DND-41 (cell line): ENCODE data around the gene ILK.

Experiments used
- ATAC-seq: fragments of 200-7000 bp; cut with Tn5 transposase; 3 replicates; pipeline ENCODE4 v1.9.1; 2021; ENCODE audit warnings: low read depth; ENCODE audit not compliant: insufficient read depth
- DNase-seq: peaks from one replicate; pipeline ENCODE4 v3.0.0-alpha.2; 2020
- H2AFZ ChIP-seq: 2 replicates; pipeline ENCODE4 v1.6.0; 2012; ENCODE audit warnings: low read depth, low read length
- H3K27ac ChIP-seq: 2 replicates; pipeline ENCODE4 v1.5.1; 2012; ENCODE audit warnings: low read length, inconsistent platforms
- H3K27me3 ChIP-seq: fragments of 200-600 bp; sonication (generic); 2 replicates; pipeline ENCODE4 v1.6.0; 2012; ENCODE audit warnings: low read length, mild to moderate bottlenecking, inconsistent platforms; ENCODE audit not compliant: insufficient read depth, poor library complexity
- H3K36me3 ChIP-seq: 2 replicates; pipeline ENCODE4 v1.5.1; 2012; ENCODE audit warnings: low read length, inconsistent platforms; ENCODE audit not compliant: insufficient read depth
- H3K4me1 ChIP-seq: 2 replicates; pipeline ENCODE4 v1.5.1; 2012; ENCODE audit warnings: mild to moderate bottlenecking, low read length; ENCODE audit not compliant: insufficient read depth
- H3K4me2 ChIP-seq: 2 replicates; pipeline ENCODE4 v1.6.0; 2012; ENCODE audit warnings: mild to moderate bottlenecking, moderate library complexity, low read length, inconsistent platforms; ENCODE audit not compliant: insufficient read depth
- H3K4me3 ChIP-seq, 2 experiments: fragments of 200-600 bp in 1 of 2; shearing (Covaris generic) in 1 of 2; 2 replicates each; pipeline ENCODE4 v1.5.1; 2012 to 2016; ENCODE audit warnings: inconsistent platforms in 2 of 2, low read length in 2 of 2, mild to moderate bottlenecking in 2 of 2, low read depth in 1 of 2, moderate library complexity in 1 of 2
- H3K79me2 ChIP-seq: 2 replicates; pipeline ENCODE4 v1.6.0; 2012; ENCODE audit warnings: low read length, inconsistent platforms; ENCODE audit not compliant: insufficient read depth
- H3K9ac ChIP-seq: 2 replicates; pipeline ENCODE4 v1.6.0; 2012; ENCODE audit warnings: low read depth, mild to moderate bottlenecking, inconsistent platforms, low read length, moderate library complexity
- H3K9me3 ChIP-seq: 2 replicates; pipeline ENCODE4 v1.5.1; 2012; ENCODE audit warnings: low read length, moderate library complexity, mild to moderate bottlenecking, inconsistent platforms; ENCODE audit not compliant: insufficient read depth, severe bottlenecking
- H4K20me1 ChIP-seq: 2 replicates; pipeline ENCODE4 v1.6.0; 2012; ENCODE audit warnings: low read length; ENCODE audit not compliant: insufficient read depth
- EZH2 ChIP-seq: IDR thresholded peaks from 3 replicates; pipeline ENCODE4 v1.6.1; 2012; ENCODE audit warnings: borderline replicate concordance, low read depth, mild to moderate bottlenecking, moderate library complexity, low read length, inconsistent platforms; ENCODE audit not compliant: severe bottlenecking
- TF ChIP-seq, protein P1 (sequence below): IDR thresholded peaks from 2 replicates; pipeline ENCODE4 v1.5.1; 2012; ENCODE audit warnings: borderline replicate concordance, low read length, moderate library complexity, mild to moderate bottlenecking; ENCODE audit not compliant: poor library complexity, severe bottlenecking; ENCODE audit errors: extremely low read depth

The ILK gene

DNA sequence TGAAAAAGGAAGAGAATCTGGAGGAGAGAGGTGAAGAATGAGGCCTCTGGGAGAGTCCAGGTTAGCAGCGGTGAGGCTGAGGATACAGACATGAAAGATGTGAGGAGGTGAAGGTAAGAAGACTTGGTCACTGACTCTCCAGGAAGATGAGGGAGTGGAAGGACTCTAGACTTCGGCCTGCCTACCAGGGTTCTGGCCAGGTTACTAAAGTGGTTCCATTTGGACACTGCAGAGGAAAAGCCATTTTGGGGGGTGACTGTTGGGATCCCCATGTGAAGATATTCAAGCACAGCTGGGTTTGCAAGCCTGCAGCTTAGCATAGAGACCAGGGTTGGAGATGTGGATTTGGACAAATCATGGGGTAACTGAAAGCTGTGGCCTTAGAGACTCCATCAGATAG lies 44.3 kb downstream of the ILK start:
- Histone ChIP-seq H3K79me2 (no peaks in the 10 kb centered on the region), H3K9ac (no peak overlapping the region), H2AFZ (no peak overlapping the region), H3K4me3 (no peak overlapping the region), H3K27me3 (peaks cover 5% of the 10 kb centered on the region), H3K27ac (no peak overlapping the region), H4K20me1 (no peaks in the 10 kb centered on the region), H3K9me3 (no peaks in the 10 kb centered on the region), H3K4me2 (no peak overlapping the region), H3K4me1 (peaks cover 5% of the 10 kb centered on the region), H3K36me3 (no peaks in the 10 kb centered on the region)
- ATAC-seq (no peak), DNase-seq (no peak)
- TF ChIP-seq, protein P1, sequence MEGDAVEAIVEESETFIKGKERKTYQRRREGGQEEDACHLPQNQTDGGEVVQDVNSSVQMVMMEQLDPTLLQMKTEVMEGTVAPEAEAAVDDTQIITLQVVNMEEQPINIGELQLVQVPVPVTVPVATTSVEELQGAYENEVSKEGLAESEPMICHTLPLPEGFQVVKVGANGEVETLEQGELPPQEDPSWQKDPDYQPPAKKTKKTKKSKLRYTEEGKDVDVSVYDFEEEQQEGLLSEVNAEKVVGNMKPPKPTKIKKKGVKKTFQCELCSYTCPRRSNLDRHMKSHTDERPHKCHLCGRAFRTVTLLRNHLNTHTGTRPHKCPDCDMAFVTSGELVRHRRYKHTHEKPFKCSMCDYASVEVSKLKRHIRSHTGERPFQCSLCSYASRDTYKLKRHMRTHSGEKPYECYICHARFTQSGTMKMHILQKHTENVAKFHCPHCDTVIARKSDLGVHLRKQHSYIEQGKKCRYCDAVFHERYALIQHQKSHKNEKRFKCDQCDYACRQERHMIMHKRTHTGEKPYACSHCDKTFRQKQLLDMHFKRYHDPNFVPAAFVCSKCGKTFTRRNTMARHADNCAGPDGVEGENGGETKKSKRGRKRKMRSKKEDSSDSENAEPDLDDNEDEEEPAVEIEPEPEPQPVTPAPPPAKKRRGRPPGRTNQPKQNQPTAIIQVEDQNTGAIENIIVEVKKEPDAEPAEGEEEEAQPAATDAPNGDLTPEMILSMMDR, result no peak
- no peak for TF ChIP-seq EZH2

DNA sequence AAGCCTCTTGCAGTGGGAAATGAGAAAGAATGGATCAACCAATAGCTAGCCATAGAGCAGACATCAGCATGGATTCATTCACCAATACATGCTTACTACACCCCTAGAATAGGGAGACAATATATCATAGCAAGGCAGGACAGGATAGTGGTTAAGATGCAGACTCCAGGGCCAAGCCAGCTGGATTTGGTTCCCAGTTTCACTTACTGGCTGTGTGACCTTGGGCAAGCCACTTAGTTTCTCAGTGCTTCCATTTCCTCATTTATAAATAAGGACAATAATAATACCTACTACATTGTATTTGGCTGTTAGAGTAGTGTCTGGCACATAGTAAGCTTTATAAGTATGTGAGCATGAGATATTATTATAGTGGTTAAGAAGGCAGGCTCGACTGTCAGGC lies 44.9 kb downstream of the ILK start:
- ATAC-seq (no peak), DNase-seq (no peak)
- Histone ChIP-seq H3K27ac (no peak overlapping the region), H3K27me3 (peaks cover 5% of the 10 kb centered on the region), H3K36me3 (no peaks in the 10 kb centered on the region), H3K9ac (no peak overlapping the region), H3K4me3 (no peak overlapping the region), H3K9me3 (no peaks in the 10 kb centered on the region), H4K20me1 (no peaks in the 10 kb centered on the region), H3K79me2 (no peaks in the 10 kb centered on the region), H3K4me1 (peaks cover 5% of the 10 kb centered on the region), H2AFZ (no peak overlapping the region), H3K4me2 (no peak overlapping the region)
- TF ChIP-seq, protein P1, result no peak
- TF ChIP-seq EZH2, result no peak

DNA sequence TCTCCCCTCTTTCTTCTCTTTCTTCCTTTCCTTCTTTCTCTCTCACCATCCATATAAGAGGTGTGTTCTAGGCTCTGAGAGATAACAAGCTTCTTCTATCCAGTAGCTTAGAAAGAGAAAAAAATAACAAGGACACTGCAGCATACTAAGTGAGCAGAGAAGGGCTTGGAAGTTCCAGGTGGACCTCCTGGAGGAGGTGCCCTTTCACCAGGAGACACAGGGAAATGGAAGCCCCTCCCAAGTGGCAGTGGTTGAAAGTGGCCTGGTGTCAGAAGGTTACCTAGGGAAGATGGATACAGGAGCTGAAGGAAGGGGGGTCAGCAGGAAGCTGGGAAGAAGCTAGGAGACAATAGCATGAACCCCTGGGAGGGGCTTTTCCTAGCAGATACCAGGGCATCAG lies 46.5 kb downstream of the ILK start:
- H3K27me3 ChIP-seq, result peaks cover 5% of the 10 kb centered on the region
- H3K4me3 ChIP-seq, result no peak overlapping the region
- H3K9me3 ChIP-seq, result no peaks in the 10 kb centered on the region
- no peak overlapping the region for H3K4me2 ChIP-seq
- H3K9ac ChIP-seq, result no peak overlapping the region
- H3K4me1 ChIP-seq, result peaks cover 5% of the 10 kb centered on the region
- DNase-seq, result no peak
- no peaks in the 10 kb centered on the region for H3K36me3 ChIP-seq
- no peak for TF ChIP-seq EZH2
- TF ChIP-seq, protein P1, result no peak
- no peak for ATAC-seq
- H4K20me1 ChIP-seq, result no peaks in the 10 kb centered on the region
- H3K79me2 ChIP-seq, result no peaks in the 10 kb centered on the region
- no peak overlapping the region for H3K27ac ChIP-seq
- H2AFZ ChIP-seq, result no peak overlapping the region

DNA sequence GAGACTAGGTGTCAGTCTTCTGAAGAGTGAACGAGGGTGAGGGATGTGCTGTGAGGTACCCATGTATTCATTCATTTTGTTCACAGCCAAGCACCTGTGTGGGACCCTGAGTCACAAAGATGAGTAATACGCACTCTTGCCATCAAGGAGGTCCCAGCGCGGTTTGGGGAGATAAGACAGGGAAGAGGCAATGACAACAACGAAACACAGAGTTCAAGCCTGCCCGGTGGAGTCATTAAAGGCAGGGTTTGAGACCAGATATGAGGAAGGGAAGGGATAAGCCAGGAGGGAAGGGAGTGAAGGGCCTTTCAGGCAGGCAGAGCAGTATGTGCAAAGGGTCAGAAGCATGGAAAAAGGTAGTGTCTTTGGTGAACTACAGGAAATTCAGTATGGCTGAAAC lies 47.4 kb downstream of the ILK start:
- Histone ChIP-seq H3K27ac (no peak overlapping the region), H3K4me2 (no peak overlapping the region), H4K20me1 (no peaks in the 10 kb centered on the region), H3K9ac (no peak overlapping the region), H3K79me2 (no peaks in the 10 kb centered on the region), H3K9me3 (no peaks in the 10 kb centered on the region), H3K4me1 (peaks cover 5% of the 10 kb centered on the region), H3K4me3 (no peak overlapping the region), H2AFZ (no peak overlapping the region), H3K36me3 (no peaks in the 10 kb centered on the region), H3K27me3 (peaks cover 5% of the 10 kb centered on the region)
- no peak for DNase-seq
- TF ChIP-seq, protein P1, result no peak
- no peak for TF ChIP-seq EZH2
- ATAC-seq, result no peak
